Tibial artery (tissue), 4 donors: ENCODE data around the gene FERMT3.

Experiments used
- DNase-seq, 2 donors: peaks; one replicate each; pipeline ENCODE4 v3.0.0-alpha.2; 2019
- H3K27ac ChIP-seq, 2 donors: fragments of 200-600 bp; sonication (generic) in 1 of 2; 1 replicate in 1 of 2; 2 replicates in 1 of 2; pipeline ENCODE4 v1.5.1; 2018 to 2019; ENCODE audit warnings: mild to moderate bottlenecking in 1 of 2
- H3K27me3 ChIP-seq, 2 donors: fragments of 200-600 bp; sonication (generic) in 1 of 2; one replicate each; pipeline versions ENCODE4 v1.5.1 to v1.6.0; 2016 to 2019
- H3K36me3 ChIP-seq, 3 donors: fragments of 200-600 bp; sonication (generic) in 2 of 3; one replicate each; pipeline ENCODE4 v1.5.1; 2016 to 2019; ENCODE audit warnings: mild to moderate bottlenecking in 2 of 3
- H3K4me1 ChIP-seq, 4 donors: fragments of 200-600 bp; sonication (generic) in 2 of 4; 1 replicate in 3 of 4; 2 replicates in 1 of 4; pipeline ENCODE4 v1.5.1; 2016 to 2019
- H3K4me3 ChIP-seq, 2 donors: fragments of 200-600 bp; sonication (generic) in 1 of 2; 1 replicate in 1 of 2; 2 replicates in 1 of 2; pipeline ENCODE4 v1.5.1; 2018 to 2019; ENCODE audit warnings: mild to moderate bottlenecking in 2 of 2
- H3K9me3 ChIP-seq, 3 donors: fragments of 200-600 bp; sonication (generic) in 1 of 3; one replicate each; pipeline ENCODE4 v1.5.1; 2016 to 2019
- intact Hi-C: fragments of 100-400 bp; cut with DNase I; formaldehyde crosslinking; loops from one replicate; pipeline ENCODE4 v1.15.0; 2023; ENCODE audit warnings: low total_unique reads
- TF ChIP-seq, protein P1 (sequence below), 2 experiments: fragments of 200-600 bp in 1 of 2; fragments of 450-650 bp in 1 of 2; IDR thresholded peaks; one replicate each; pipeline ENCODE4 v1.5.1; 2017 to 2019; ENCODE audit warnings: antibody characterized with exemption in 2 of 2, mild to moderate bottlenecking in 1 of 2, moderate library complexity in 1 of 2

The FERMT3 gene

DNA sequence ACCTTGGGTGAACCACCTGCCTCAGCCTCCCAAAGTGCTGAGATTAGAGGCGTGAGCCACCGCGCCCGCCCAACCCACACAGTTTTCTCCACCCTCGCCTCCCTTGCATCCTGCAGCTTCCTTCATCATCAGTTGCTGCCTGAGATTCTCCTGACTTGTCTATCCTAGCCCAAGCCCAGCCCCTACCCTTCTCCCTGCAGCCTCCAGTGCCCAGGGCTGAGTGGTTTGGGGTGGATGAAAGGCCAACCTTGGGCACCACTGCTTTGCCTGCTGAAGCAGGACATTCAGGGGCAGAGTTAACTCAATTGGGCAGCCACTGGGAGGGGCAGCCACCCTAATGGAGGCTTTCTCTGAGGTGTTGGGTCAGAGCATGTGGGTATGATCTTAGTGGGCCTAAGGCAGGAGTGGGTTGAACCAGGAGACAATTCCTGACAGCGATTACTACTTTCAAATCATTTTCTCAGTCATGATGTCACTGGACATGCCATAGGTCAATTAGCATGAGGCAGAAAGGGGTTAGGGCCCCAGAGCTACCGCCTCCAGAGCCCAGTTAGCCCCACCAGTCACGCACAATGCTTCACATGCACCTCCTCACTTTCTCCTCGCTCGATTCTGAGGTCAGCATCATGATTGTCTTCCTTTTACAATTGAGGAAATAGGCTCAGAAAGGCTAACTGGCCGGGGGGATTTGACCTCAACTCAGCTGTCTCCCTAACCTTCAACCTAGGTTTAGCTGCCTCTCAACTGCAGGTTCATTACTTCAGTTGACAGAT, 33.3 kb downstream of the FERMT3 start:
- peak overlapping the region; percentile 87 to 97 for H3K27ac ChIP-seq
- peaks cover 6 to 44% (median 16%) of the 10 kb centered on the region in 3 donors for H3K36me3 ChIP-seq
- DNase-seq, result no peak
- peak overlapping the region; percentile 62 to 98 for H3K4me3 ChIP-seq
- no peaks in the 10 kb centered on the region for H3K27me3 ChIP-seq
- H3K9me3 ChIP-seq, result no peaks in the 10 kb centered on the region
- peaks cover 7 to 53% (median 42%) of the 10 kb centered on the region in 4 donors for H3K4me1 ChIP-seq
- TF ChIP-seq, protein P1, sequence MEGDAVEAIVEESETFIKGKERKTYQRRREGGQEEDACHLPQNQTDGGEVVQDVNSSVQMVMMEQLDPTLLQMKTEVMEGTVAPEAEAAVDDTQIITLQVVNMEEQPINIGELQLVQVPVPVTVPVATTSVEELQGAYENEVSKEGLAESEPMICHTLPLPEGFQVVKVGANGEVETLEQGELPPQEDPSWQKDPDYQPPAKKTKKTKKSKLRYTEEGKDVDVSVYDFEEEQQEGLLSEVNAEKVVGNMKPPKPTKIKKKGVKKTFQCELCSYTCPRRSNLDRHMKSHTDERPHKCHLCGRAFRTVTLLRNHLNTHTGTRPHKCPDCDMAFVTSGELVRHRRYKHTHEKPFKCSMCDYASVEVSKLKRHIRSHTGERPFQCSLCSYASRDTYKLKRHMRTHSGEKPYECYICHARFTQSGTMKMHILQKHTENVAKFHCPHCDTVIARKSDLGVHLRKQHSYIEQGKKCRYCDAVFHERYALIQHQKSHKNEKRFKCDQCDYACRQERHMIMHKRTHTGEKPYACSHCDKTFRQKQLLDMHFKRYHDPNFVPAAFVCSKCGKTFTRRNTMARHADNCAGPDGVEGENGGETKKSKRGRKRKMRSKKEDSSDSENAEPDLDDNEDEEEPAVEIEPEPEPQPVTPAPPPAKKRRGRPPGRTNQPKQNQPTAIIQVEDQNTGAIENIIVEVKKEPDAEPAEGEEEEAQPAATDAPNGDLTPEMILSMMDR (IDR thresholded peaks at IDR 0.05), result no peak
- intact Hi-C loops, result no loop called here

DNA sequence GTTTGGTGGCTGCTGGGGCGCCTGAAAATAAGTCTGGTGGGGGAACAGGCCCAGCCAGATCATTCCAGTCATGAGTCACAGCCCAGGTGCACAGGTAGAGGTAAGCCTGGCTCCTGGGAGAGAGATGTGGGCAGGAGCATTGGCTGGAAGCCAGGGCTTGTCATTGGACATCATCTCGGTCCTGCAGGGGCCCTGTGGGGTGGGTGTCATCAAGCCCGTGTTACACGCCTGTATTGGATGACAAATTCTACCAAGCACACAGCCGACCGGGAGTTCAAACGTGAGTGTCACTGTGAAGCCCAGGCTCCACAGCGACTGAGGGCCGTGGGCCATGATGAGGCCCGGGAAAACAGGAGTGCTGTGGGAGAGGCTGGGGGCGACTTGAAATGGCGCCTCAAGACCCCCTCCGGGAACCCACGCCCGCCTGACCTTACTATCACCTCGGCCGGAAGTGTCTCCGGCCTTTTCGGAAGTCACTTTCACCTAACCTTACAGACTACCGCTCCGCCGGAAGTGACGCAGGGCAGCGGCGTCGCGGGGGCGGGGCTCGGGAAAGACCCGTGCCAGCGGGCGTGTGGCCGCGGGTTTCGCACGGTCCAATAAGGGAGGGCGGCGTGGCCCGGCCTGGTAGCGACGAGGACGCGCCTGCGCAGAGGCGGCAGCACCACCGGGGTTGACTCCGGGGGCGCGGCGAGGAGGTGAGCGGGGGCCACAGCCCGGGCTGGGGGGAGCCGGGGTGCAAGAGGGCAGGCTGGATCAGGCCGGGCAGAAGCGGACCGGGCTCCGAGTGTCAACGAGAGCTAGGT, 34.1 kb downstream of the FERMT3 start, which contains the start of gene FKBP2:
FKBP2 (plus strand) TSS at position 661 of the 806 bp plus-strand sequence. CDS start 1,293 bp downstream, outside the sequence.
- intact Hi-C loops, result no loop called here
- H3K27ac ChIP-seq, result peak within 1 kb of the TSS; percentile 87 to 97
- H3K36me3 ChIP-seq, result peaks cover 6 to 44% (median 16%) of the 10 kb centered on the region in 3 donors
- H3K27me3 ChIP-seq, result no peaks in the 10 kb centered on the region
- H3K9me3 ChIP-seq, result no peaks in the 10 kb centered on the region
- peak within 1 kb of the TSS; percentile 62 to 98 for H3K4me3 ChIP-seq
- H3K4me1 ChIP-seq, result peaks cover 3 to 53% (median 42%) of the 10 kb centered on the region in 4 donors
- peak; percentile 97 to 99 for DNase-seq
- TF ChIP-seq, protein P1 (IDR thresholded peaks at IDR 0.05), result no peak

DNA sequence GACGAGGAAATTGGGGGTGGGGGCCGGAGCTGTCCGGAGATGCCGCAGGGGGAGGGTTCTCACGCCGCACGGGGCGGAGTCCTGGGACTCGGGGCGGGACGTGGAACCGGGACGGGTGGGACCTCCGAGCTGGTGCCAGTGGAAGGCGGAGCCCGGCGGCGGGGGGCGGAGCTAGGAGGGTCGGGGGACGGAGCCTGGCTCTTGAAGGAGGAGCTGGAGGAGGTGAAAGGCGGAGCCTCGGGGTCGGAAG, 34.6 kb downstream of the FERMT3 start:
- intact Hi-C loops, result no loop called here
- Histone ChIP-seq H3K4me3 (peak overlapping the region; percentile 62 to 98), H3K27ac (peak overlapping the region; percentile 87 to 97), H3K36me3 (peaks cover 6 to 44% (median 11%) of the 10 kb centered on the region in 3 donors), H3K9me3 (no peaks in the 10 kb centered on the region), H3K27me3 (no peaks in the 10 kb centered on the region), H3K4me1 (peaks cover 0 to 54% (median 40%) of the 10 kb centered on the region in 4 donors)
- peak; percentile 99 to 100 for DNase-seq
- TF ChIP-seq, protein P1 (IDR thresholded peaks at IDR 0.05), result no peak

DNA sequence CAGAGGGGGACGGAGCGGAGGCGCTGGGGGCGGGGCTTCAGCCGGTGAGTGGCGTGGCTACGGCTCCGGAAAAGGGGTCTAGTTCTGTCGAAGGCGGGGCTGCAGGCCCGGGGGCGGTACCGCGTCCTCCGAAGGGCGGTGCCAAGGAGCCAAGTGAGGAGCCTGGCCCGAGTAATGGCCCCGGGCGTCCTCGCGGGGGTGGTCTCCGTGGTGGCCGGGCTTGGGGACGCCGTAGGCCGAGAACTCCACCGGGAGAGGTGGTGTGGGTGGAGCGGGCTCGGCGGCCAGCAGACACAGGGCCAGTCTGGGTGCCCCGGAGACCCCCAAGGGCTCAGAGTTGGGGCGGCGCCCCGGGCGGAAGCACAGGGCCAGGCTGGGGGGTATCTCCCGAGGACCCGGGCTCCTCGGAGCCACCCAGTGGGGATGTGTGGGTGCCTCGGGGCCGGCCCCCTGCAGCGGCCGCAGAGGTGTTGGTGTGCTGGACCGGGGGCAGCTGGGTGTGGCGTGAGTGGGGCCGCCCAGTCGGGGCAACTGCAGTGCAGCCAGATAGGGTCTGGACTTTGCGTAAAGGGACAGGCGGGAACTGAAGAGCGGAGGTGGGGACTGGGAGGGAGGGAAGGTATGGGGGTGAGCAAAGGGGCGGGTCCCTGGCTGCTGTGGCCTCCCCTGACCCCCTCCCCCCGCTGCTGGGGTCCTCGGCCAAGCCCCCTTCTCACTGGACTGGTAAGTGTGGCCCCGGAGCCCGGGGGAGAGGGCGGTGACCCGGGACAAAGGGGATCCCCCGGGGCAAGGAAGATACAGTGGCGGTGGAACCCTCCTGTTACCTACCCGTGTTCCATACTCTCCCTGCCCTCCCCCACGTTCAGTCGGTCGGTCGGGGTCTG, 35.2 kb downstream of the FERMT3 start:
- peak; percentile 56 to 87 for DNase-seq
- peaks cover 0 to 54% (median 39%) of the 10 kb centered on the region in 4 donors for H3K4me1 ChIP-seq
- H3K4me3 ChIP-seq, result peak overlapping the region; percentile 62 to 98
- H3K27ac ChIP-seq, result peak overlapping the region; percentile 87 to 97
- no peaks in the 10 kb centered on the region for H3K27me3 ChIP-seq
- no peaks in the 10 kb centered on the region for H3K9me3 ChIP-seq
- intact Hi-C loops, result no loop called here
- peaks cover 6 to 41% (median 11%) of the 10 kb centered on the region in 3 donors for H3K36me3 ChIP-seq
- TF ChIP-seq, protein P1 (IDR thresholded peaks at IDR 0.05), result no peak

- Histone ChIP-seq H3K36me3 (peaks cover 0 to 25% (median under 1%) of the 10 kb centered on the region in 3 donors), H3K9me3 (no peaks in the 10 kb centered on the region), H3K4me1 (peaks cover 0 to 60% (median 45%) of the 10 kb centered on the region in 4 donors), H3K4me3 (no peak overlapping the region), H3K27me3 (no peaks in the 10 kb centered on the region), H3K27ac (peak overlapping the region in 1 of 2 donors; percentile 87)
- intact Hi-C loops, result no loop called here
- no peak for DNase-seq
- TF ChIP-seq, protein P1 (IDR thresholded peaks at IDR 0.05), result no peak
Observed at GRCh38 chr11:64243236-64243854, 36.8 kb downstream of the FERMT3 start.
